Large intestine (tissue), 3 donors: ENCODE measurements around the gene UQCC5. TPM values are rescaled to one million over a fixed set of nuclear protein-coding genes. Genes with fewer than 3 reads are reported as not detected.

Experiments
- DNase-seq, 2 donors: peaks; one replicate each; pipeline versions ENCODE4 v3.0.0 to v3.0.0-alpha.2; 2013
- H3K27ac ChIP-seq: one replicate; pipeline ENCODE4 v1.5.1; 2013; ENCODE audit warnings: low read length
- H3K27me3 ChIP-seq: 2 replicates; pipeline ENCODE4 v1.6.1; 2013; ENCODE audit warnings: low read length; ENCODE audit not compliant: control insufficient read depth, insufficient read depth
- H3K36me3 ChIP-seq: 2 replicates; pipeline ENCODE4 v1.6.1; 2013; ENCODE audit warnings: low read length; ENCODE audit not compliant: control insufficient read depth, insufficient read depth
- H3K4me1 ChIP-seq: one replicate; pipeline ENCODE4 v1.6.1; 2013; ENCODE audit warnings: low read length; ENCODE audit not compliant: control insufficient read depth, insufficient read depth
- H3K4me3 ChIP-seq: one replicate; pipeline ENCODE4 v1.5.1; 2013; ENCODE audit warnings: low read length
- H3K9me3 ChIP-seq: one replicate; pipeline ENCODE4 v1.6.1; 2013; ENCODE audit warnings: mild to moderate bottlenecking, low read depth, low read length, moderate library complexity; ENCODE audit not compliant: control insufficient read depth
- WGBS: methylation state at CpG from one replicate; pipeline ENCODE4 v1.1.5; 2013; ENCODE audit warnings: low lambda C conversion rate; ENCODE audit not compliant: insufficient coverage; 5-methylcytosine and 5-hydroxymethylcytosine counted together
- polyA plus RNA-seq: library from polyadenylated mRNA; unstranded; fragments of 120-200 nt; gene quantifications from one replicate; pipeline ENCODE4 v1.2.1, GENCODE V29; 2013

UQCC5 gene
- polyA plus RNA-seq, 1 donor, result 25.8 TPM

DNA sequence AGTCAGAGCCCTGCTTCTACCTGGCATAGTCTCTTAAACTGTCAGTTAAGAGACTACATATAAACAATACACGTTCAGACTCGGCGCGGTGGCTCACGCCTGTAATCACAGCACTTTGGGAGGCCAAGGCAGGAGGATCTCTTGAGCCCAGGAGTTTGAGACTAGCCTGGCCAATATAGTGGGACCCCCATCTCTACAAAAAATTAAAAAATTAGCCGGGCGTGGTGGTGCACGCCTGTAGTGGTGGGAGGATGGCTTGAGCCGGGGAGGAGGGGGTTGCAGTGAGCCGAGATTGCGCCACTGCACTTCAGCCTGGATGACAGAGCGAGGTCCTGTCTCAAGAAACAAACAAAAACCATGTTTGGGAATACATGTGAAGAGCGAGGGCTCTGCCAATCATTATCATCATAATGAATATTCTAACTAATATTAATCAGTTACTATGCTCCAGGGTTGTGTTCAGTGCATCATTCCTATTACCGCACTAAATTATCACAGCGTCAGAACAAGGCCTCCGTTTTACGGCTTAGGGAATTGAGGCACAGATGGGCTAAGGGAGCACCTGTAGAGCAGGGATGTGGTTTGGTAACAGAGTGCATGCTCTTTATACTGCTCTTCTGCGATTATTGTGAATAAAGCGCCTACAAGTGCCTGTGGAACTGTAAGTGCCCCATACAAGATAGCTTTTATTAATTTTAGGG lies 844 bp upstream of the UQCC5 start:
- no peak for DNase-seq
- peaks cover 31% of the 10 kb centered on the region for H3K4me1 ChIP-seq
- H3K27me3 ChIP-seq, result no peaks in the 10 kb centered on the region
- peaks cover 3% of the 10 kb centered on the region for H3K9me3 ChIP-seq
- H3K27ac ChIP-seq, result no peak overlapping the region
- peak overlapping the region; percentile 41 for H3K4me3 ChIP-seq
- H3K36me3 ChIP-seq, result no peaks in the 10 kb centered on the region
- 92% methylated on average over 7 of the region's 19 CpGs for WGBS

DNA sequence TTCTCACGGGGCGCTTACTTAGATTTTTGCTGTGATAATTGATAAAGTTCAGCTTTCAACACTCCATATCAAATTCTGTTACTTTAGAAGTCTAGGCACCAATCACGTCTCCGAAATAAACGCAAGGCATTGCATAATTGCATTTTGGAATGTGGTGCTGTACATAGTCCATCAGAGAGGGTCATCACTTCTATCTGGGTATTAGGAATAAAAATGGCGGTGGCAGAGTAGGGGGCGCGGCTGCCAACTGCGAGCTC lies 365 bp upstream of the UQCC5 start:
- no peak for DNase-seq
- Histone ChIP-seq H3K4me3 (peak overlapping the region; percentile 41), H3K27ac (no peak overlapping the region), H3K9me3 (peaks cover 3% of the 10 kb centered on the region), H3K27me3 (no peaks in the 10 kb centered on the region), H3K36me3 (peaks cover 3% of the 10 kb centered on the region), H3K4me1 (peaks cover 31% of the 10 kb centered on the region)
- WGBS, result no CpG with 5 or more reads among the region's 9 CpGs

DNA sequence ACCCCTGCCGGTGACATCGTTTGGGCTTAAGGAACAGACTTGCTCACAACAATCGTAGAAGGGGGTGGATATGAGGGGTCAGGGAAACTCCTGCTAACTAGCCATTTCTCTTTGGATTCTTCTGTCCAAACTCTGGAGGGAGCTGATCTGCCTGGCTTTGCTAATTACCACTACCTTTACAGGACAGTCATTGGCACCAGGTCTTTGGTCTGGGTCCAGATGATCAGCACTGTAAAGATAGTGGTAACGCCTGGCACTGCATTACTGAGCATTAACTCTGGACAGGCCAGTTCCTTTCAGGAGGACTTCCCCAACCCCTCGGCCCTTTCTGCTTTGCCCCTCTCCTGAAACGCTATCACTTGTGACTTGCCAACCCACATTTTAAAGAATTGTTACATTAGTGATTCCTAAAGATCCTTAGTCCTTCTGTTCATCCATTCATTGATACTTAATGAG lies 788 bp downstream of the UQCC5 start:
- DNase-seq, result no peak
- Histone ChIP-seq H3K9me3 (peaks cover 3% of the 10 kb centered on the region), H3K36me3 (peaks cover 7% of the 10 kb centered on the region), H3K4me3 (peak overlapping the region; percentile 60), H3K27ac (peak overlapping the region; percentile 64), H3K27me3 (no peaks in the 10 kb centered on the region), H3K4me1 (peaks cover 31% of the 10 kb centered on the region)
- WGBS, result 0% methylated on average over 1 of the region's 6 CpGs

DNA sequence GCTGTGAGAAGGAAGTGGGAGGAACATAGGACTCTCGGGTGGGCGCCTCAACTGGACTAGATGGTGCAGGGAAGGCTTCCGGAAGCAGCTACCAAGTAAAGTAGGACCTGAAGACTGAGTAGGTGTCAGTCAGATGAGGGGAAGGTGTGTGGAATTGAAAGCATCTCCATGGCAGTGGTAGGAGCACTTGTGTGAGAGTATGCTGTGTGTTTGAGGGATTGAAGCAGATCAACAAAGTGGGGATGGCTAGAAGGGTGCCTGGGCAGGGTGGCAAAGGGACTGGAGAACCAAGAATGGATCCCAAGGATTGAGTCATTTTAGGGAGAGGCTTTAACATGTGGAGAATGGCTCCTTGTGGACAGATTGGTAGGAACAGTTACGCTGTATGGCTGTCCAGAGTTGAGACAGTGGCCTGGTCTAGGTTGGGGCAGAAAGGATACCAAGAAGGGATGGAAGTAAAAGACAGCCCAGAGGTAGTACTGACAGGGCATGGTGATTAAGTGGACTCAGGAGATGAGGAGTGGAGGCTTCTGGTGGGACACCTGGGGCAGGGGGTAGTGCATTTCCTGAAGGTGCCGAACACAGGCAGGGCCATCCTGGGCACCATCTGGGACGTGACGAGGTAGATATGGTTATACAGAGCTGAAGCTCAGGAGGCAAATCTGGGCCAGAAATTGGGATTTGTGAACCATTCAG lies 1.5 kb downstream of the UQCC5 start:
- Histone ChIP-seq H3K9me3 (peaks cover 3% of the 10 kb centered on the region), H3K36me3 (peaks cover 7% of the 10 kb centered on the region), H3K27ac (peak overlapping the region; percentile 64), H3K4me3 (peak overlapping the region; percentile 60), H3K4me1 (peaks cover 24% of the 10 kb centered on the region), H3K27me3 (no peaks in the 10 kb centered on the region)
- DNase-seq, result no peak
- 10% methylated on average over 2 of the region's 7 CpGs for WGBS

DNA sequence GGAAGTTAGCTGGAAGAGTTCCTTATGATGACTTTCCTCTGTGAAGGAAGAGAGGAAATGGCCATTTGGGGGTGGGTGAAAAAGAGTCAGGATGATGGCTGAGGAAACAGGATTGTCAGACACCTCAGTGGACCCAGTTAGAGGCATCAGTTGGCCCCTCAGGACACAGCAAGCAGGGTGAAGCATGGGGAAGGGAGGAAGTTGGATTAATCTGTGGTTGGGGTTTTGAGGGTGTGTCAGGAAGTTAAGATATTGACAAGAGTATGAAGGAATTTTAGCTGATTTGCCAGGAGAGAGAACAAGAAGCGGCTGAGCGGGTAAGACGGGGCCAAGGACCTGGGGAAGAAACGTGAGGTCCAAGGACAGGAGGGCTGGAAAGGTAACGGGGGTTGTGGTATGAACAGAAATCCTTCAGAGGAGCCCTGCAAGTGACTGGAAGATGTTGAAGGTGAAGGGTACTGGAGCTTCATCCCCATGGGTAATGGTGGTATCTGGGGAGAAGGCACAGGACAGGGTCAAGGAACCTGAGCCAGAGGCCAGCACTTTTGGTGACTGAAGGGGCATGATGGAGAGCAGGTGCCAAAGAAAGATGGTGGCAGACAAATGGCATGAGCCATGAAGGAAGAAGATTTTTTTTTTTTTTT lies 2.7 kb downstream of the UQCC5 start:
- DNase-seq, result no peak
- Histone ChIP-seq H3K4me3 (no peak overlapping the region), H3K27me3 (no peaks in the 10 kb centered on the region), H3K27ac (no peak overlapping the region), H3K4me1 (peaks cover 22% of the 10 kb centered on the region), H3K9me3 (peaks cover 2% of the 10 kb centered on the region), H3K36me3 (peaks cover 7% of the 10 kb centered on the region)
- WGBS, result 97% methylated on average over 5 of the region's 5 CpGs

DNA sequence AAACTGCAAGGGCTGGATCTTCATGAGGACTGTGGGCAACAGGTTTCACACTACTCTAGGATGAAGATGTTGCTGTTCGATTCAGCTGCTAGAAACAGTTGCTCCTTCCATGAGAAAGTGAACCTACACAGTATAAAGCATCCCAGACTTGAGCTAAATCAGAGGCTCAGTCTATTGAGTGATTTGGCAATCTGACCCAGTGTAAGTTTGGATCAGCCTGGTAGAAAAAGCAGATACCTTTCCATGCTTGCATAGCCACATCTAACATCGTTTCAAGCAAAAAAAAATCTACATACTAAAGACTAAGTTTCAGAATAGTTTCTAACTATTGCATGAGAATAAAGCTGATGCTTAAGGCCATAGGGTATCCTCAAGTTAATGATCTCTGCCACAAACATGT lies 4.6 kb downstream of the UQCC5 start:
- Histone ChIP-seq H3K4me1 (peaks cover 12% of the 10 kb centered on the region), H3K36me3 (peaks cover 11% of the 10 kb centered on the region), H3K27ac (no peak overlapping the region), H3K4me3 (no peak overlapping the region), H3K27me3 (no peaks in the 10 kb centered on the region), H3K9me3 (no peaks in the 10 kb centered on the region)
- DNase-seq, result no peak
- no CpG with 5 or more reads among the region's 2 CpGs for WGBS

DNA sequence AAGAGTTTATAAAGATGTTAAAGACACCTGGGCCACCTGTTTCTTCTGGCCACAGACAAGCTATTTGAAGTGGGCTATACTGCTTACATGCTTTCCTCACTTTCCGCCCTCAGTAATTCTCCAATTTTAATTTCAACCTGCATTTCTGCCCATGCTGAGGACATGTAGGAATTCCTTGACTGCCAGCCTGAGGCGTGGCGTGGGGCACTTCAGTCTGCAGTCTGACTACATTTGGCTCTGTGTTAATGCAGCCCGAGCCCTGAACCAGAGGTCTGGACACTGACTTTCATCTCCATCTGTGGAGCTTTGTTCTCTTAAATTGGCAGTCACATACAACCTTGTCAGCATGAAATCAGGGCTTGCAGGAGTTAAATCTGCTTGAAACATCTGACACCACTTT lies 8.5 kb downstream of the UQCC5 start:
- WGBS, result 86% methylated on average over 1 of the region's 4 CpGs
- DNase-seq, result no peak
- Histone ChIP-seq H3K4me3 (no peak overlapping the region), H3K27me3 (no peaks in the 10 kb centered on the region), H3K9me3 (no peaks in the 10 kb centered on the region), H3K4me1 (no peaks in the 10 kb centered on the region), H3K36me3 (peaks cover 32% of the 10 kb centered on the region), H3K27ac (no peak overlapping the region)

DNA sequence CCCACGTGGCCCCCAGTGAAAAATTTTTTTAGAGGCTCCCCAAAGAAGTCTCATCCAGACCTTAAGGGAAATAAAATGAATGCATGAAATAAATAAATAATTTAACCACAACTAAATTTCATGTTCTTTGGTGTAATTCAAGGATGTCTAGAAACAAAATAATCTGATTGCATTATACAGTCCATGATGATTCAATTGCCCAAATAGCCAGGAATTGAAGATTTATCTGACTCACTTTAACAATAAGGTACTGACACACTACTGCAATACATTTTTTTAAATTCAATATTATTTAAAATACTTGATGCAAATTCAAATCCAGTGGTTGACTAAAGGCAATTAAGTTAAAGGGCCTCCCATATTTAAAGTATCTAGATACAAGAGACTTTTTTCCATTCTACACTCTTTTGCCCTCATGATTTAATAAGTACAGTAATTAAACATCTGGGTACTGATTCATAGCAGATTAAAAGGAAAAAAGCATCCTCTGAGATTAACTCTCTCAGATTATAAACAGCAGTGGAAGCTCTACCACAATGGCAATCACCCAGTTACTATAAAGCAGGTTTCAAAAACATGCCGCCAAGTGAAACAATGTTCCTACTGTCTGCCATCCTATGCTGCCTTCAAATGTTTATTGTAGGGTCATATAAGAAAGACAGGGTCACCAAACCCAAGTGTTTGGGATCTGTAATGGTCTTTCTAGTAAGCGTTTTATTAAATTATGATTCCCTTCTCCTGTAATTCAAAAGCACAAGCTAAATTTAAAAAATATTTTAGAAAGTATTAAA lies 9.9 kb downstream of the UQCC5 start:
- H3K27ac ChIP-seq, result no peak overlapping the region
- WGBS, result 71% methylated on average over 1 of the region's 3 CpGs

DNA sequence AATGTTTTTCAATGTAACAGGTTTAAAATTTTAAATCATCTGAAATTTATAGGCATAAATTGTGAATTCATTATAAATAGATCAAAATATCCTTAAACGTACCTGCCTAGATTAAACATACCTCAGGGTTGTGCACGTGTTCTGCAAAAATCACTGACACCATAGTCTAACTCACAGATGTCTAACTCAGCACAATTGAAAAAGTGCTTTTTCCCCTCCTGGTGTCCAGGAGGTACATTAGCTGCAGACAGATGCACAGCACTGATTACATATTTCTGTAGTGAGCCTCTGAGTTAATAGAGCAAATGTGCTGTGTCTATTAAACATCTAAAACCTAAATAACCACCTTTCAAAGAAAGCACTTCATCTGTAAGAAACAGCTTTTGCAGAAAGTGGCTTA lies 10.7 kb downstream of the UQCC5 start:
- no peaks in the 10 kb centered on the region for H3K9me3 ChIP-seq
- no peaks in the 10 kb centered on the region for H3K27me3 ChIP-seq
- H3K27ac ChIP-seq, result no peak overlapping the region
- peaks cover 45% of the 10 kb centered on the region for H3K36me3 ChIP-seq
- no peaks in the 10 kb centered on the region for H3K4me1 ChIP-seq
- WGBS, result no CpG with 5 or more reads among the region's 2 CpGs
- no peak overlapping the region for H3K4me3 ChIP-seq
- DNase-seq, result no peak

More for the DNA sequence above, 9.9 kb downstream of the UQCC5 start:
- Histone ChIP-seq H3K27me3 (no peaks in the 10 kb centered on the region), H3K4me1 (no peaks in the 10 kb centered on the region), H3K36me3 (peaks cover 38% of the 10 kb centered on the region), H3K4me3 (no peak overlapping the region), H3K9me3 (no peaks in the 10 kb centered on the region)
- no peak for DNase-seq

DNA sequence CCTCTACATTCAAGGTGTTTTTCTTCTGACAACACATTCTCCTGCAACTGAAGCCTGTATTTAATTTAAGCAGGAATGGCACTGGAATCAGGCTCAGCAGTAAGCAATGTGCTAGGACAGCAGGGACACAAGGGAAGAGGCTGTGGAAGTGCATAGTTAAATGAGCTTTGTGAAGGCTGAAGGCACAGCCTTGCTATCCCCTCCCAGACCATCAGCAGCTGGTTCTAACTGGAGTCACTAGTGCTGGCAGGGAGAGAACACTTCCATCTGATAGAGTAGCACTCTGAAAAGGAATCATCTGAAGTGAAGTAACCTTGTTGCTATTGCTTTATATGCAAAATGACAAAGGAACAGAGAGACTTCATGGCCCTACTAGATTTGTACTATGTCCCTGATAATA lies 14.7 kb downstream of the UQCC5 start:
- Histone ChIP-seq H3K27ac (no peak overlapping the region), H3K4me1 (no peaks in the 10 kb centered on the region), H3K27me3 (no peaks in the 10 kb centered on the region), H3K4me3 (no peak overlapping the region), H3K9me3 (no peaks in the 10 kb centered on the region), H3K36me3 (peaks cover 64% of the 10 kb centered on the region)
- no peak for DNase-seq
